Keratinocyte (primary cell): ENCODE data around the gene THBS2. TPM values are rescaled to one million over a fixed set of nuclear protein-coding genes. Genes with fewer than 3 reads are reported as not detected.
"Not testable (repeated sequence)": the region's sequence is repeated elsewhere in the genome, so short reads cannot be mapped to it uniquely, and the experiment has no call there.

Source experiments
- DNase-seq: peaks from one replicate; pipeline ENCODE4 v3.0.0-alpha.2; 2011; ENCODE audit warnings: low read depth, missing footprints, low spot score
- FAIRE-seq: peaks from 2 replicates; lab custom pipeline; 2011; peaks lifted over from hg19 to GRCh38; lab: Jason Lieb, UNC
- H2AFZ ChIP-seq: 2 replicates; pipeline ENCODE4 v1.6.0; 2012; ENCODE audit warnings: low read length, control low read depth, inconsistent platforms; ENCODE audit not compliant: control insufficient read depth
- H3K27ac ChIP-seq: 2 replicates; pipeline ENCODE4 v1.5.1; 2011; ENCODE audit warnings: low read length; ENCODE audit not compliant: control insufficient read depth, insufficient read depth
- H3K27me3 ChIP-seq: 3 replicates; pipeline ENCODE4 v1.6.0; 2011; ENCODE audit warnings: low read length; ENCODE audit not compliant: control insufficient read depth, insufficient read depth; ENCODE audit errors: extremely low read depth
- H3K36me3 ChIP-seq, 2 experiments: 2 replicates in 1 of 2; 3 replicates in 1 of 2; pipeline ENCODE4 v1.5.1; 2011; ENCODE audit warnings: low read length in 2 of 2, mild to moderate bottlenecking in 1 of 2; ENCODE audit not compliant: control insufficient read depth in 2 of 2, insufficient read depth in 2 of 2; ENCODE audit errors: extremely low read depth in 1 of 2
- H3K4me1 ChIP-seq: 3 replicates; pipeline ENCODE4 v1.5.1; 2011; ENCODE audit warnings: low read length; ENCODE audit not compliant: control insufficient read depth, insufficient read depth; ENCODE audit errors: extremely low read depth
- H3K4me2 ChIP-seq: 3 replicates; pipeline ENCODE4 v1.6.0; 2011; ENCODE audit warnings: low read depth, low read length; ENCODE audit not compliant: control insufficient read depth, insufficient read depth; ENCODE audit errors: extremely low read depth
- H3K4me3 ChIP-seq, 3 experiments: fragments of 200-600 bp in 1 of 3; sonication (generic) in 1 of 3; 2 replicates in 2 of 3; 3 replicates in 1 of 3; pipeline ENCODE4 v1.5.1; 2011 to 2016; ENCODE audit warnings: low read length in 3 of 3, mild to moderate bottlenecking in 3 of 3, control low read depth in 2 of 3, inconsistent platforms in 1 of 3, low read depth in 1 of 3, mixed read lengths in 1 of 3, mixed run types in 1 of 3, moderate library complexity in 1 of 3; ENCODE audit not compliant: control insufficient read depth in 2 of 3, insufficient read depth in 2 of 3; ENCODE audit errors: extremely low read depth in 1 of 3
- H3K79me2 ChIP-seq: 2 replicates; pipeline ENCODE4 v1.6.0; 2012; ENCODE audit warnings: low read length; ENCODE audit not compliant: control insufficient read depth, insufficient read depth
- H3K9ac ChIP-seq: 3 replicates; pipeline ENCODE4 v1.6.0; 2011; ENCODE audit warnings: low read length; ENCODE audit not compliant: control insufficient read depth, insufficient read depth; ENCODE audit errors: extremely low read depth
- H3K9me1 ChIP-seq: 3 replicates; pipeline ENCODE4 v1.6.0; 2011; ENCODE audit warnings: low read length; ENCODE audit not compliant: control insufficient read depth, insufficient read depth; ENCODE audit errors: extremely low read depth
- H3K9me3 ChIP-seq: 2 replicates; pipeline ENCODE4 v1.5.1; 2012; ENCODE audit warnings: low read depth, low read length; ENCODE audit not compliant: control insufficient read depth
- H4K20me1 ChIP-seq: 3 replicates; pipeline ENCODE4 v1.6.0; 2011; ENCODE audit warnings: low read length; ENCODE audit not compliant: control insufficient read depth, insufficient read depth; ENCODE audit errors: extremely low read depth
- EZH2 ChIP-seq: IDR thresholded peaks from one replicate; pipeline ENCODE4 v1.6.1; 2012; ENCODE audit warnings: inconsistent platforms, mild to moderate bottlenecking, low read length, moderate library complexity
- dilution Hi-C: fragments of 300-500 bp; cut with MboI; formaldehyde crosslinking; loops from one replicate; pipeline ENCODE4 v1.7.0; 2020; ENCODE audit warnings: low sequenced_read_pairs; ENCODE audit not compliant: extremely low pct_ligation_motif_present
- polyA plus RNA-seq, 5 experiments: library from polyadenylated mRNA; depleted of rRNA in 3 of 5; stranded (reverse) in 3 of 5; stranded (forward) in 1 of 5; unstranded in 1 of 5; fragments of >200 nt; gene quantifications; 1 replicate in 1 of 5; 2 replicates in 3 of 5; 3 replicates in 1 of 5; pipeline versions ENCODE4 v1.2.1 to v1.2.3, GENCODE V29; 2011 to 2012; ENCODE audit warnings: missing spikeins in 2 of 5, low read depth in 1 of 5, low replicate concordance in 1 of 5
- TF ChIP-seq, protein P1 (sequence below), 3 experiments: IDR thresholded peaks in 1 of 3; conservative IDR thresholded peaks in 1 of 3; optimal IDR thresholded peaks in 1 of 3; 2 replicates in 2 of 3; 3 replicates in 1 of 3; pipeline versions ENCODE3 to v1.5.1; 2011; ENCODE audit warnings: low read length in 3 of 3, mild to moderate bottlenecking in 3 of 3, moderate library complexity in 2 of 3, control low read depth in 1 of 3, inconsistent platforms in 1 of 3; ENCODE audit not compliant: insufficient read depth in 2 of 3; ENCODE audit errors: extremely low read depth in 1 of 3

Gene THBS2
- polyA plus RNA-seq, 1 donor (not counting 4 experiments of a cell fraction or from before 2014, with no cell fraction given) = 533 TPM

DNA sequence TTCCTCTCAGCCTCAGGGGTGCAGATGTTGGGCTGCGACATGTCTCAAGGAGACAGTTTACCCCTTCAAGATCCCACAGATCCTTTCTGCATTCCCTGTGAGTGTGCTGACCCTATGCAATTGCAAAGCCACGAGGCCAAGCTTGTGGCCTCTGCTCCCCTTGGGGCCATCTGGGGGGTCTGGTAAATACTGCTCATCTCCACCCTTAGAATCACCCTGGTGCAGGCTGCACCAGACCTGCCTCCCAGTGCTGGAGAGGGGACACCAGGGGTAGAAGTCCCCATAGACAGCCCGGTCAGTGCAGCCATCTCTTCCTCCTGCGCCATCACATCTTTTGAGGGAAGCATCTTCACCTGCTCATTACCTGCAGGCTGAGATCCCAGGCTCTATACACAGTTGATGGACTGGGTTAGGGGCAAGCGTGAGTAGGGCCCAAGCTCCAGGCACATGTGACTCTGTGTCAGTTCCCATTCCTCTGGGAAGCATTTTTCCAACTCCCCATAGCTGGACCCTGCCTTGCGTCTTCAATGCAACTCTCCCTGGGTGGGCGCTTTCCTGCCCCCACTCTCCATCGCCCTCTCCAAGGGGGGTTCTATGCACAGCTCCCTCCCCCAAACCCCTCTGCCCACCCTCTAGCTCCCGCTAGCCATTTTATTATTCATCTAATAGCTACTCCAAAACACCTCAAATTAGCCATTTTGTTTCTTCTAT, 53.9 kb downstream of the THBS2 start:
- TF ChIP-seq, protein P1, sequence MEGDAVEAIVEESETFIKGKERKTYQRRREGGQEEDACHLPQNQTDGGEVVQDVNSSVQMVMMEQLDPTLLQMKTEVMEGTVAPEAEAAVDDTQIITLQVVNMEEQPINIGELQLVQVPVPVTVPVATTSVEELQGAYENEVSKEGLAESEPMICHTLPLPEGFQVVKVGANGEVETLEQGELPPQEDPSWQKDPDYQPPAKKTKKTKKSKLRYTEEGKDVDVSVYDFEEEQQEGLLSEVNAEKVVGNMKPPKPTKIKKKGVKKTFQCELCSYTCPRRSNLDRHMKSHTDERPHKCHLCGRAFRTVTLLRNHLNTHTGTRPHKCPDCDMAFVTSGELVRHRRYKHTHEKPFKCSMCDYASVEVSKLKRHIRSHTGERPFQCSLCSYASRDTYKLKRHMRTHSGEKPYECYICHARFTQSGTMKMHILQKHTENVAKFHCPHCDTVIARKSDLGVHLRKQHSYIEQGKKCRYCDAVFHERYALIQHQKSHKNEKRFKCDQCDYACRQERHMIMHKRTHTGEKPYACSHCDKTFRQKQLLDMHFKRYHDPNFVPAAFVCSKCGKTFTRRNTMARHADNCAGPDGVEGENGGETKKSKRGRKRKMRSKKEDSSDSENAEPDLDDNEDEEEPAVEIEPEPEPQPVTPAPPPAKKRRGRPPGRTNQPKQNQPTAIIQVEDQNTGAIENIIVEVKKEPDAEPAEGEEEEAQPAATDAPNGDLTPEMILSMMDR (optimal IDR thresholded peaks at IDR 0.05 in 1 of 3, IDR thresholded peaks at IDR 0.05 in 1 of 3, conservative IDR thresholded peaks at IDR 0.05 in 1 of 3; ENCODE audit: extremely low read depth in 1 of 3, insufficient read depth in 2 of 3, low read length in 3 of 3) = no peak
- TF ChIP-seq EZH2 = no peak
- Histone ChIP-seq H3K4me2 (no peak overlapping the region), H3K27me3 (no peaks in the 10 kb centered on the region), H3K36me3 (no peaks in the 10 kb centered on the region), H3K9ac (no peak overlapping the region), H3K4me3 (no peak overlapping the region), H3K27ac (no peak overlapping the region), H4K20me1 (no peaks in the 10 kb centered on the region), H3K9me1 (no peaks in the 10 kb centered on the region), H3K9me3 (no peaks in the 10 kb centered on the region), H2AFZ (no peak overlapping the region), H3K79me2 (no peaks in the 10 kb centered on the region), H3K4me1 (no peaks in the 10 kb centered on the region)
- DNase-seq (no peak), FAIRE-seq (no peak)
- dilution Hi-C loops = no loop called here

DNA sequence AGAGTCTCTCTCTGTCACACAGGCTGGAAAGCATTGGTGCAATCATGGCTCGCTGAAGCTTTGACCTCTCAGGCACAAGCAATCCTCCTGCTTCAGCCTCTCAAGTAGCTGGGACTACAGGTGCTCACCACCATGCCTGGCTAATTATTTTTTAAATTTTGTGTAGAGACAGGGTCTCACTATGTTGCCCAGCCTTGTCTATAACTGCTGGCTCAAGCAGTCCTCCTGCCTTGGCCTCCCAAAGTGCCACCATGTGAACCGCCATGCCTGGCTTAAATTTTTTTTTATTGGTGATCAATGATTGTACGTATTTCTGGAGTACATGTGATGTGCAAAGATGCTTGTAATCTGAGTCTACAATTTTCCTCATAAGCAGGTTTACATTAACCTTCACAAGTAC, 54.8 kb downstream of the THBS2 start:
- Histone ChIP-seq H3K27me3 (no peaks in the 10 kb centered on the region), H4K20me1 (no peaks in the 10 kb centered on the region), H3K27ac (no peak overlapping the region), H3K79me2 (no peaks in the 10 kb centered on the region), H3K36me3 (no peaks in the 10 kb centered on the region), H3K4me1 (no peaks in the 10 kb centered on the region), H2AFZ (no peak overlapping the region), H3K4me2 (no peak overlapping the region), H3K4me3 (no peak overlapping the region), H3K9me3 (no peaks in the 10 kb centered on the region), H3K9me1 (no peaks in the 10 kb centered on the region), H3K9ac (no peak overlapping the region)
- TF ChIP-seq, protein P1 (optimal IDR thresholded peaks at IDR 0.05 in 1 of 3, IDR thresholded peaks at IDR 0.05 in 1 of 3, conservative IDR thresholded peaks at IDR 0.05 in 1 of 3; ENCODE audit: extremely low read depth in 1 of 3, insufficient read depth in 2 of 3, low read length in 3 of 3) = no peak
- TF ChIP-seq EZH2 = no peak
- no peak for DNase-seq
- dilution Hi-C loops = no loop called here
- no peak for FAIRE-seq

DNA sequence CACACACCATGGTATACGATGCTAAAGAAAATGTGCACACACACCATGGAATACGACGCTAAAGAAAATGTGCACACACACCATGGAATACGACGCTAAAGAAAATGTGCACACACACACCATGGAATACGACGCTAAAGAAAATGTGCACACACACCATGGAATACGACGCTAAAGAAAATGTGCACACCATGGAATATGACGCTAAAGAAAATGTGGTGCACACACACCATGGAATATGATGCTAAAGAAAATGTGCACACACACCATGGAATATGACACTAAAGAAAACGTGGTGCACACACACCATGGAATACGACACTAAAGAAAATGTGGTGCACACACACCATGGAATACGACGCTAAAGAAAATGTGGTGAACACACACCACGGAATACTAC, 55.7 kb downstream of the THBS2 start:
- H4K20me1 ChIP-seq, H3K36me3 ChIP-seq, H3K9me3 ChIP-seq, H3K4me3 ChIP-seq, dilution Hi-C loops, H3K27ac ChIP-seq, FAIRE-seq, H2AFZ ChIP-seq, H3K9me1 ChIP-seq, H3K4me2 ChIP-seq, DNase-seq, H3K79me2 ChIP-seq, H3K27me3 ChIP-seq, H3K9ac ChIP-seq, H3K4me1 ChIP-seq: not testable (repeated sequence)

DNA sequence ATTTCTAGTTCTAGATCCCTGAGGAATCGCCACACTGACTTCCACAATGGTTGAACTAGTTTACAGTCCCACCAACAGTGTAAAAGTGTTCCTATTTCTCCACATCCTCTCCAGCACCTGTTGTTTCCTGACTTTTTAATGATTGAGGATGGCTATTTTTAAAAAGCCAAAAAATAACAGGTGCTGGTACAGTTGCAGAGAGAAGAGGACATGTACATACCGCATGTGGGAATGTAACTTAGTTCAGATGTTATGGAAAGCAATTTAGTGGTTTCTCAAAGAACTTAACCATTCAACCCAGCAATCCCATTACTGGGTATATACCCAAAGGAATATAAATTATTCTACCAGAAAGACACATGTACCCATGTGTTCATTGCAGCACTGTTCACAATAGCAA, 57.4 kb downstream of the THBS2 start:
- H2AFZ ChIP-seq, H3K27ac ChIP-seq, H3K4me3 ChIP-seq, H3K9ac ChIP-seq, H3K27me3 ChIP-seq, H3K79me2 ChIP-seq, FAIRE-seq, H3K36me3 ChIP-seq, DNase-seq, H4K20me1 ChIP-seq, H3K4me1 ChIP-seq, H3K4me2 ChIP-seq, H3K9me3 ChIP-seq, H3K9me1 ChIP-seq, dilution Hi-C loops: not testable (repeated sequence)
